ENCODE results near the gene MED27. TPM values are rescaled to one million over a fixed set of nuclear protein-coding genes. Genes with fewer than 3 reads are reported as not detected.

MED27 gene
- total RNA-seq, 1 experiment from 2014 or later = 30.4 TPM

DNA sequence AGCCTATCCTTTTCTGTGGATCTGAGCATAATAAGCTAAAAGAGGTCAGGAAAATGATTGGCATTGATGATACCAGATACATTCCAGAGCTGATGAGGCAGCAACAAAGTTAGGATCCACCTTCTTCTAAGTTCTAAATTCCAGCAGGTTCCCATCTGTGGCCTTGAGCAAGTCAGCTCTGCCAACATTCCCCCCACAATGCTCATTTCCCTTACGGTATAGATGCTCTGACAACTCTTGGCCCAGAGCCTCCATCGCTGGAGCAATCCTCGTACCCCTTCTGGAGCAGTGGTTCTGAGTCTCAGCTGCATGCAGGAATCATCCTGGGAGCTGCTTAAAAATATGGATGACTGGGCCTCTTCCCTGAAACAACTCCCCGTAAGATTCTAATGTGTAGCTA is 78.1 kb downstream of the MED27 start:
- intact Hi-C loops (cut with micrococcal nuclease; ENCODE audit: unreplicated experiment) = no loop called here
- H3K36me3 ChIP-seq (ENCODE audit: control insufficient read depth, insufficient read depth, low read length) = no peaks in the 10 kb centered on the region
- H3K4me1 Mint-ChIP-seq (ENCODE audit: low read depth, unreplicated experiment) = no peaks in the 10 kb centered on the region
- no peaks in the 10 kb centered on the region for H3K9me3 Mint-ChIP-seq (ENCODE audit: unreplicated experiment)
- no peak for DNase-seq
- H3K27me3 Mint-ChIP-seq (ENCODE audit: insufficient read depth, unreplicated experiment) = no peaks in the 10 kb centered on the region
- no peak overlapping the region for H3K27ac Mint-ChIP-seq (ENCODE audit: unreplicated experiment)
- ChIA-PET POLR2A (no interaction called here), CTCF (no interaction called here)
- no peak overlapping the region for H3K4me3 Mint-ChIP-seq (ENCODE audit: unreplicated experiment)
- BruUV-seq (replicated peaks) = no TSS peak
- H3K4me1 ChIP-seq = no peaks in the 10 kb centered on the region
- no peak overlapping the region for H3K4me3 ChIP-seq (ENCODE audit: low read depth, low read length)
- no peaks in the 10 kb centered on the region for H3K9me3 ChIP-seq
- H3K27me3 ChIP-seq (replicated peaks; ENCODE audit: control insufficient read depth, insufficient read depth, low read length) = no peaks in the 10 kb centered on the region
- TF ChIP-seq, protein P1, sequence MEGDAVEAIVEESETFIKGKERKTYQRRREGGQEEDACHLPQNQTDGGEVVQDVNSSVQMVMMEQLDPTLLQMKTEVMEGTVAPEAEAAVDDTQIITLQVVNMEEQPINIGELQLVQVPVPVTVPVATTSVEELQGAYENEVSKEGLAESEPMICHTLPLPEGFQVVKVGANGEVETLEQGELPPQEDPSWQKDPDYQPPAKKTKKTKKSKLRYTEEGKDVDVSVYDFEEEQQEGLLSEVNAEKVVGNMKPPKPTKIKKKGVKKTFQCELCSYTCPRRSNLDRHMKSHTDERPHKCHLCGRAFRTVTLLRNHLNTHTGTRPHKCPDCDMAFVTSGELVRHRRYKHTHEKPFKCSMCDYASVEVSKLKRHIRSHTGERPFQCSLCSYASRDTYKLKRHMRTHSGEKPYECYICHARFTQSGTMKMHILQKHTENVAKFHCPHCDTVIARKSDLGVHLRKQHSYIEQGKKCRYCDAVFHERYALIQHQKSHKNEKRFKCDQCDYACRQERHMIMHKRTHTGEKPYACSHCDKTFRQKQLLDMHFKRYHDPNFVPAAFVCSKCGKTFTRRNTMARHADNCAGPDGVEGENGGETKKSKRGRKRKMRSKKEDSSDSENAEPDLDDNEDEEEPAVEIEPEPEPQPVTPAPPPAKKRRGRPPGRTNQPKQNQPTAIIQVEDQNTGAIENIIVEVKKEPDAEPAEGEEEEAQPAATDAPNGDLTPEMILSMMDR (IDR thresholded peaks at IDR 0.05; ENCODE audit: insufficient read depth in 1 of 2, low read depth in 1 of 2, low read length in 1 of 2, severe bottlenecking in 1 of 2, unreplicated experiment in 1 of 2) = no peak
- no peaks in the 10 kb centered on the region for H3K36me3 Mint-ChIP-seq (ENCODE audit: insufficient read depth, unreplicated experiment)

DNA sequence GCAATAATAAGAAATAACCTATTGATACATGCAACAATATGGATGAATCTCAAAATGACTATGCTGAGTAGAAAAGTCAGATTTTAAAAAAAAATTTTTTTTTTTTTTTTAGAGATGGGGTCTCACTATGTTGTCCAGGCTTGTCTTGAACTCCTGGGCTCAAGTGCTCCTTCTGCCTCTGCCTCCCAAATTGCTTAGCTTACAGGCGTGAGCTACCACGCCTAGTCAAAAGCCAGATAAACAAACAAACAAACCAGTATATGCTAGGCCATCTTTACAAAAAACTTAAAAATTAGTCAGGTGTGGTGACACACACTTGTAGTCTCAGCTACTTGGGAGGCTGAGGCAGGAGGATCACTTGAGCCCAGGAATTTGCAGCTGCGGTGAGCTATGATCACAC is 79.0 kb downstream of the MED27 start:
- no peak overlapping the region for H3K4me3 ChIP-seq (ENCODE audit: low read depth, low read length)
- no peaks in the 10 kb centered on the region for H3K36me3 ChIP-seq (ENCODE audit: control insufficient read depth, insufficient read depth, low read length)
- no peaks in the 10 kb centered on the region for H3K27me3 ChIP-seq (replicated peaks; ENCODE audit: control insufficient read depth, insufficient read depth, low read length)
- H3K9me3 ChIP-seq = no peaks in the 10 kb centered on the region
- no peaks in the 10 kb centered on the region for H3K27me3 Mint-ChIP-seq (ENCODE audit: insufficient read depth, unreplicated experiment)
- no peaks in the 10 kb centered on the region for H3K4me1 Mint-ChIP-seq (ENCODE audit: low read depth, unreplicated experiment)
- CTCF ChIA-PET = no interaction called here
- no peak overlapping the region for H3K4me3 Mint-ChIP-seq (ENCODE audit: unreplicated experiment)
- no peak for DNase-seq
- TF ChIP-seq, protein P1 (IDR thresholded peaks at IDR 0.05; ENCODE audit: insufficient read depth in 1 of 2, low read depth in 1 of 2, low read length in 1 of 2, severe bottlenecking in 1 of 2, unreplicated experiment in 1 of 2) = no peak
- no peak overlapping the region for H3K27ac Mint-ChIP-seq (ENCODE audit: unreplicated experiment)
- H3K9me3 Mint-ChIP-seq (ENCODE audit: unreplicated experiment) = no peaks in the 10 kb centered on the region
- intact Hi-C loops (cut with micrococcal nuclease; ENCODE audit: unreplicated experiment) = no loop called here
- no peaks in the 10 kb centered on the region for H3K36me3 Mint-ChIP-seq (ENCODE audit: insufficient read depth, unreplicated experiment)
- POLR2A ChIA-PET = no interaction called here
- no peaks in the 10 kb centered on the region for H3K4me1 ChIP-seq
- no TSS peak for BruUV-seq (replicated peaks)

DNA sequence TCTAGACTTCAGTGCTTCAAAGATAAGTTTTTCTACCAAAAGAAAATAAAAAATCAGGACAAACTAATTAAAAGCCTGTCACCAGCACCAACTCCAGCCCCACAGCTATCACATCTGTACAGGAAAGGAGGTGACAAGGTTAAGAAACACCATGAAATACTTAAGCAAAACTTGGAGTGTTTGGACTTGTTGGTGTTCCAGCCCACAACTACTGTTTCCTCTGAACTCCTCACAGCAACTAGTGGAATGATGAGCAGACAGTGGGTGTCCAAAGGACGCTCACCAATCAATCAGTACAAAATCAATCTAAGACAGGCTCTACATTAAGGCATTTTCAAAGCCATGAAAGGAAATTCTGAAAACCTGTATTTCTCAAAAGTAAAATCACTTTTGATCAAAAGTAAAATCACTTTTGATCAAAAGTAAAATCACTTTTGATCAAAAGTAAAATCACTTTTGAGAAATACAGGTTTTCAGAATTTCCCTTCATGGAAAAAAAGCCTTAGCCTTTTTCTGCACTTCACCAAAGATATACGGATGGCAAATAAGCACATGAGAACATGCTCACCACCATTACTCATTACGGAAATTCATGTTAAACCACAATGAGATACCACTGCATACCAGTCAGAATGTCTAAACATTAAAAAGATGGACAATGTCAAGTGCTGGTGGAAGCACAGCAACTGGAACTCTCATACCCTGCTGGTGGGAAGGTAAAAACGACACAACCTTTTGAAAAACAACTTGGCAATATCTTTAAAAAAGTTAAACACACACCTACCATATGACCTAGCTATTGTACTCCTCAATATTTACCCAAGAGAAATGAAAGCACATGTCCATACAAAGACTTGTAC is 79.7 kb downstream of the MED27 start:
- Mint-ChIP-seq H3K27ac (ENCODE audit: unreplicated experiment) (no peak overlapping the region), H3K4me3 (ENCODE audit: unreplicated experiment) (no peak overlapping the region), H3K27me3 (ENCODE audit: insufficient read depth, unreplicated experiment) (no peaks in the 10 kb centered on the region), H3K4me1 (ENCODE audit: low read depth, unreplicated experiment) (no peaks in the 10 kb centered on the region), H3K36me3 (ENCODE audit: insufficient read depth, unreplicated experiment) (no peaks in the 10 kb centered on the region), H3K9me3 (ENCODE audit: unreplicated experiment) (no peaks in the 10 kb centered on the region)
- TF ChIP-seq, protein P1 (IDR thresholded peaks at IDR 0.05; ENCODE audit: insufficient read depth in 1 of 2, low read depth in 1 of 2, low read length in 1 of 2, severe bottlenecking in 1 of 2, unreplicated experiment in 1 of 2) = no peak
- intact Hi-C loops (cut with micrococcal nuclease; ENCODE audit: unreplicated experiment) = no loop called here
- Histone ChIP-seq H3K9me3 (no peaks in the 10 kb centered on the region), H3K36me3 (ENCODE audit: control insufficient read depth, insufficient read depth, low read length) (no peaks in the 10 kb centered on the region), H3K4me3 (ENCODE audit: low read depth, low read length) (no peak overlapping the region), H3K27me3 (replicated peaks; ENCODE audit: control insufficient read depth, insufficient read depth, low read length) (no peaks in the 10 kb centered on the region), H3K4me1 (no peaks in the 10 kb centered on the region)
- CTCF ChIA-PET = no interaction called here
- no TSS peak for BruUV-seq (replicated peaks)
- POLR2A ChIA-PET = no interaction called here
- no peak for DNase-seq
